ENCODE results near the gene HOXA13.
A peak's percentile ranks its signal among the peaks of the same experiment; 100 is the strongest.

The HOXA13 gene

GRCh38 chr7:27197137-27198042 is 2.5 kb downstream of the HOXA13 start:
- Histone ChIP-seq H3K79me2 (ENCODE audit: control insufficient read depth, insufficient read depth, low read length, poor library complexity) (no peaks in the 10 kb centered on the region), H3K4me2 (ENCODE audit: low read length) (no peak overlapping the region), H3K27ac (ENCODE audit: low read depth, low read length) (no peak overlapping the region), H4K91ac (ENCODE audit: low read depth, low read length) (no peak overlapping the region), H3K4ac (ENCODE audit: low read depth, low read length) (no peak overlapping the region), H2AK5ac (ENCODE audit: low read length) (no peak overlapping the region), H3K36me3 (ENCODE audit: control insufficient read depth in 1 of 2, insufficient read depth in 2 of 2, low read length in 2 of 2) (no peaks in the 10 kb centered on the region), H3K9me3 (ENCODE audit: insufficient read depth, low read depth, low read length) (peaks cover 12% of the 10 kb centered on the region), H4K8ac (ENCODE audit: low read depth, low read length) (no peak overlapping the region), H2BK12ac (ENCODE audit: low read length) (no peak overlapping the region), H3K14ac (ENCODE audit: low read length) (no peak overlapping the region), H2BK5ac (ENCODE audit: low read depth, low read length, poor library complexity) (no peak overlapping the region), H3K4me1 (ENCODE audit: control insufficient read depth in 1 of 2, insufficient read depth in 2 of 2, low read length in 2 of 2) (peaks cover 12% of the 10 kb centered on the region in 2 experiments), H2BK120ac (ENCODE audit: insufficient read depth, low read length, poor library complexity) (no peak overlapping the region), H3K27me3 (ENCODE audit: insufficient read depth, low read length) (peaks cover 69% of the 10 kb centered on the region), H3K79me1 (ENCODE audit: low read length) (no peaks in the 10 kb centered on the region), H3K9ac (ENCODE audit: low read length) (no peak overlapping the region), H2AFZ (ENCODE audit: insufficient read depth, low read length, poor library complexity) (no peak overlapping the region), H3K23ac (ENCODE audit: low read length) (no peak overlapping the region), H3K4me3 (ENCODE audit: low read depth, low read length) (no peak overlapping the region), H4K12ac (ENCODE audit: low read depth, low read length) (no peak overlapping the region), H3K18ac (ENCODE audit: low read length) (no peak overlapping the region)
- no peak for DNase-seq
- WGBS (ENCODE audit: extremely low coverage, insufficient coverage, insufficient read length) = no CpG with 5 or more reads among the region's 18 CpGs

- no peak overlapping the region for H3K9ac ChIP-seq (ENCODE audit: low read length)
- peaks cover 12% of the 10 kb centered on the region in 2 experiments for H3K4me1 ChIP-seq (ENCODE audit: control insufficient read depth in 1 of 2, insufficient read depth in 2 of 2, low read length in 2 of 2)
- H3K79me1 ChIP-seq (ENCODE audit: low read length) = no peaks in the 10 kb centered on the region
- H2BK120ac ChIP-seq (ENCODE audit: insufficient read depth, low read length, poor library complexity) = no peak overlapping the region
- H3K36me3 ChIP-seq (ENCODE audit: control insufficient read depth in 1 of 2, insufficient read depth in 2 of 2, low read length in 2 of 2) = no peaks in the 10 kb centered on the region
- no peak overlapping the region for H3K27ac ChIP-seq (ENCODE audit: low read depth, low read length)
- no peak overlapping the region for H2BK5ac ChIP-seq (ENCODE audit: low read depth, low read length, poor library complexity)
- H4K91ac ChIP-seq (ENCODE audit: low read depth, low read length) = no peak overlapping the region
- peaks cover 10% of the 10 kb centered on the region for H3K9me3 ChIP-seq (ENCODE audit: insufficient read depth, low read depth, low read length)
- peaks cover 69% of the 10 kb centered on the region for H3K27me3 ChIP-seq (ENCODE audit: insufficient read depth, low read length)
- H3K18ac ChIP-seq (ENCODE audit: low read length) = no peak overlapping the region
- H4K8ac ChIP-seq (ENCODE audit: low read depth, low read length) = no peak overlapping the region
- no peaks in the 10 kb centered on the region for H3K79me2 ChIP-seq (ENCODE audit: control insufficient read depth, insufficient read depth, low read length, poor library complexity)
- no peak overlapping the region for H2AFZ ChIP-seq (ENCODE audit: insufficient read depth, low read length, poor library complexity)
- H3K4me3 ChIP-seq (ENCODE audit: low read depth, low read length) = no peak overlapping the region
- no CpG with 5 or more reads among the region's 6 CpGs for WGBS (ENCODE audit: extremely low coverage, insufficient coverage, insufficient read length)
- peak; percentile 55 to 79 for DNase-seq
- H2BK12ac ChIP-seq (ENCODE audit: low read length) = no peak overlapping the region
- H3K4me2 ChIP-seq (ENCODE audit: low read length) = no peak overlapping the region
- H2AK5ac ChIP-seq (ENCODE audit: low read length) = no peak overlapping the region
- H3K23ac ChIP-seq (ENCODE audit: low read length) = no peak overlapping the region
- H3K14ac ChIP-seq (ENCODE audit: low read length) = no peak overlapping the region
- no peak overlapping the region for H4K12ac ChIP-seq (ENCODE audit: low read depth, low read length)
- H3K4ac ChIP-seq (ENCODE audit: low read depth, low read length) = no peak overlapping the region
Observed at GRCh38 chr7:27196287-27196767, 3.6 kb downstream of the HOXA13 start.

- Histone ChIP-seq H3K27me3 (ENCODE audit: insufficient read depth, low read length) (peaks cover 69% of the 10 kb centered on the region), H3K9me3 (ENCODE audit: insufficient read depth, low read depth, low read length) (peaks cover 2% of the 10 kb centered on the region), H3K79me1 (ENCODE audit: low read length) (no peaks in the 10 kb centered on the region), H3K4ac (ENCODE audit: low read depth, low read length) (no peak overlapping the region), H4K91ac (ENCODE audit: low read depth, low read length) (no peak overlapping the region), H3K9ac (ENCODE audit: low read length) (no peak overlapping the region), H3K4me3 (ENCODE audit: low read depth, low read length) (no peak overlapping the region), H4K8ac (ENCODE audit: low read depth, low read length) (no peak overlapping the region), H2AFZ (ENCODE audit: insufficient read depth, low read length, poor library complexity) (no peak overlapping the region), H3K36me3 (ENCODE audit: control insufficient read depth in 1 of 2, insufficient read depth in 2 of 2, low read length in 2 of 2) (no peaks in the 10 kb centered on the region), H3K14ac (ENCODE audit: low read length) (no peak overlapping the region), H2AK5ac (ENCODE audit: low read length) (no peak overlapping the region), H2BK120ac (ENCODE audit: insufficient read depth, low read length, poor library complexity) (no peak overlapping the region), H3K4me1 (ENCODE audit: control insufficient read depth in 1 of 2, insufficient read depth in 2 of 2, low read length in 2 of 2) (peaks cover 5 to 6% of the 10 kb centered on the region in 2 experiments), H3K23ac (ENCODE audit: low read length) (no peak overlapping the region), H2BK12ac (ENCODE audit: low read length) (no peak overlapping the region), H3K4me2 (ENCODE audit: low read length) (no peak overlapping the region), H3K27ac (ENCODE audit: low read depth, low read length) (no peak overlapping the region), H3K79me2 (ENCODE audit: control insufficient read depth, insufficient read depth, low read length, poor library complexity) (no peaks in the 10 kb centered on the region), H4K12ac (ENCODE audit: low read depth, low read length) (no peak overlapping the region), H2BK5ac (ENCODE audit: low read depth, low read length, poor library complexity) (no peak overlapping the region), H3K18ac (ENCODE audit: low read length) (no peak overlapping the region)
- WGBS (ENCODE audit: extremely low coverage, insufficient coverage, insufficient read length) = no CpG with 5 or more reads among the region's 9 CpGs
- no peak for DNase-seq
Observed at GRCh38 chr7:27194686-27195379, 5.1 kb downstream of the HOXA13 start.

GRCh38 chr7:27194002-27194352 is 5.9 kb downstream of the HOXA13 start:
- Histone ChIP-seq H3K14ac (ENCODE audit: low read length) (no peak overlapping the region), H3K9me3 (ENCODE audit: insufficient read depth, low read depth, low read length) (peaks cover 7% of the 10 kb centered on the region), H3K79me1 (ENCODE audit: low read length) (no peaks in the 10 kb centered on the region), H3K36me3 (ENCODE audit: control insufficient read depth in 1 of 2, insufficient read depth in 2 of 2, low read length in 2 of 2) (no peaks in the 10 kb centered on the region), H2BK120ac (ENCODE audit: insufficient read depth, low read length, poor library complexity) (no peak overlapping the region), H3K9ac (ENCODE audit: low read length) (no peak overlapping the region), H2BK12ac (ENCODE audit: low read length) (no peak overlapping the region), H3K27ac (ENCODE audit: low read depth, low read length) (no peak overlapping the region), H3K79me2 (ENCODE audit: control insufficient read depth, insufficient read depth, low read length, poor library complexity) (no peaks in the 10 kb centered on the region), H2AFZ (ENCODE audit: insufficient read depth, low read length, poor library complexity) (no peak overlapping the region), H3K4me3 (ENCODE audit: low read depth, low read length) (no peak overlapping the region), H3K18ac (ENCODE audit: low read length) (no peak overlapping the region), H4K8ac (ENCODE audit: low read depth, low read length) (no peak overlapping the region), H3K4ac (ENCODE audit: low read depth, low read length) (no peak overlapping the region), H3K4me1 (ENCODE audit: control insufficient read depth in 1 of 2, insufficient read depth in 2 of 2, low read length in 2 of 2) (peaks cover 3 to 8% of the 10 kb centered on the region in 2 experiments), H3K4me2 (ENCODE audit: low read length) (no peak overlapping the region), H4K91ac (ENCODE audit: low read depth, low read length) (no peak overlapping the region), H3K27me3 (ENCODE audit: insufficient read depth, low read length) (peaks cover 70% of the 10 kb centered on the region), H2AK5ac (ENCODE audit: low read length) (no peak overlapping the region), H2BK5ac (ENCODE audit: low read depth, low read length, poor library complexity) (no peak overlapping the region), H3K23ac (ENCODE audit: low read length) (no peak overlapping the region), H4K12ac (ENCODE audit: low read depth, low read length) (no peak overlapping the region)
- WGBS (ENCODE audit: extremely low coverage, insufficient coverage, insufficient read length) = no CpG with 5 or more reads among the region's 2 CpGs
- DNase-seq = no peak
